ENCODE measurements around the gene KCNK16. TPM values are rescaled to one million over a fixed set of nuclear protein-coding genes. Genes with fewer than 3 reads are reported as not detected.

The KCNK16 gene
- total and polyA plus RNA-seq, 10 of the 15 experiments (the other 5 are each of a cell fraction or from before 2014, with no cell fraction given) = not detected

GRCh38 chr6:39365281-39366074, 43.0 kb upstream of the KCNK16 start:
- DNase-seq (ENCODE audit: low read depth, low spot score) (no peak), ATAC-seq (no peak), FAIRE-seq (no peak)
- H3K79me2 ChIP-seq (ENCODE audit: control insufficient read depth, insufficient read depth, low read length) = no peaks in the 10 kb centered on the region
- no peak overlapping the region for H3K9ac ChIP-seq (ENCODE audit: control insufficient read depth, insufficient read depth, low read length)
- ChIA-PET CTCF (interaction anchor here (1.9 to 3.5 kb wide), 4 partner anchors 18 to 528 kb away, joined by 7 to 24 read pairs (median 12); no protein-coding TSS in a partner anchor), POLR2A (no interaction called here), RAD21 (ENCODE audit: unreplicated experiment) (interaction anchor here (1.3 kb wide), 1 partner anchor 23 kb away, joined by 3 read pairs; no protein-coding TSS in a partner anchor), SMC1A (ENCODE audit: uncharacterized antibody, unreplicated experiment) (interaction anchor here (0.8 to 2.2 kb wide), 4 partner anchors 12 to 527 kb away, joined by 3 to 7 read pairs (median 4); no protein-coding TSS in a partner anchor)
- no peaks in the 10 kb centered on the region for H3K27me3 ChIP-seq (replicated peaks in 1 of 2; ENCODE audit: control insufficient read depth in 2 of 2, insufficient read depth in 2 of 2, low read length in 1 of 2)
- intact Hi-C loops (cut with micrococcal nuclease; ENCODE audit: unreplicated experiment) (no loop called here), in situ Hi-C loops (cut with MboI) (no loop called here)
- H2AFZ ChIP-seq (ENCODE audit: control insufficient read depth, low read depth, low read length) = no peak overlapping the region
- TF ChIP-seq SP1 (IDR thresholded peaks at IDR 0.05; ENCODE audit: low read depth, low read length) (no peak), NBN (IDR thresholded peaks at IDR 0.05) (no peak), RAD21 (IDR thresholded peaks at IDR 0.05; ENCODE audit: insufficient read depth, low read depth, low read length) (no peak), ZNF592 (IDR thresholded peaks at IDR 0.05) (no peak), NR2C1 (IDR thresholded peaks at IDR 0.05) (no peak), LARP7 (IDR thresholded peaks at IDR 0.05) (no peak)
- no peaks in the 10 kb centered on the region for H3K4me1 ChIP-seq (ENCODE audit: control insufficient read depth, insufficient read depth, low read length)
- H4K20me1 ChIP-seq (ENCODE audit: control insufficient read depth, insufficient read depth) = no peaks in the 10 kb centered on the region
- H3K4me2 ChIP-seq (ENCODE audit: control insufficient read depth, insufficient read depth) = no peak overlapping the region
- no TSS peak for BruUV-seq (replicated peaks)
- H3K27ac ChIP-seq (ENCODE audit: control insufficient read depth, insufficient read depth) = no peak overlapping the region
- WGBS (ENCODE audit: insufficient coverage, insufficient replicate concordance, low lambda C conversion rate, missing lambda C conversion rate) = 33% methylated on average over 13 of the region's 13 CpGs
- H3K9me3 ChIP-seq (replicated peaks; ENCODE audit: control insufficient read depth, insufficient read depth, low read length) = no peaks in the 10 kb centered on the region
- no peak overlapping the region for H3K4me3 ChIP-seq
- H3K36me3 ChIP-seq (ENCODE audit: control insufficient read depth in 2 of 2, insufficient read depth in 2 of 2, low read length in 1 of 2) = no peaks in the 10 kb centered on the region

Measured in GM12878 (cell line).